ENCODE data around the gene MPST.

DNA sequence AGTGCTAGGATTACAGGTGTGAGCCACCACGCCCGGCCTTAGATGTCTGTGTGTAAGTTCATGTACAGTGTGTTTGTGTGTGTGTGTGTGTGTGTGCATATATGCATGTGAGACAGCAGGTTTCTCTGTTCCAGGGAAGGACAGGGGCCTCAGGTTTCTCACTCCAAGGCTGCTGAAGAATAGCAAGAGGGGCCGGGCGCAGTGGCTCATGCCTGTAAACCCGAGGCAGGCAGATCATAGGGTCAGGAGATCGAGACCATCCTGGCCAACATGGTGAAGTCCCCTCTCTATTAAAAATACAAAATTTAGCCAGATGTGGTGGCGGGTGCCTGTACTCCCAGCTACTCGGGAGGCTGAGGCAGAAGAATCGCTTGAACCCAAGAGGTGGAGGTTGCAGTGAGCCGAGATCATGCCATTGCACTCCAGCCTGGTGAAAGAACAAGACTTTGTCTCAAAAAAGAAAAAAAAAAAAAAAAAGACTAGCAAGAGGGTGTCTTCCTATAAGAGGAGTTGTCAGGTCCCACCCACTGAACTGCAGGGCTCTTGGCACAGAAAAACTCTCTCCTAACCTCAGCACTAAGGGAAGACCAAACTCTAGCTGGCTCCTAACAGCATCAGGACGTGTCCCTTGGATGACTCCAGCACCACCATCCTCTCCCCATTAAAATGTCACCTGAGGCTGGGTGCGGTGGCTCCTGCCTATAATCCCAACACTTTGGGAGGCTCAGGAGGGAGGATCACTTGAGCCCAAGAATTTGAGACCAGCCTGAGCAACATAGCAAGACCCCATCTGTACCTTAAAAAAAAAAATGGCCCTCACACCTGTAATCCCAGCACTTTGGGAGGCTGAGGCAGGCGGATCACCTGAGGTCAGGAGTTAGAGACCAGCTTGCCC is 40.3 kb upstream of the MPST start:
- TF ChIP-seq, protein P1, sequence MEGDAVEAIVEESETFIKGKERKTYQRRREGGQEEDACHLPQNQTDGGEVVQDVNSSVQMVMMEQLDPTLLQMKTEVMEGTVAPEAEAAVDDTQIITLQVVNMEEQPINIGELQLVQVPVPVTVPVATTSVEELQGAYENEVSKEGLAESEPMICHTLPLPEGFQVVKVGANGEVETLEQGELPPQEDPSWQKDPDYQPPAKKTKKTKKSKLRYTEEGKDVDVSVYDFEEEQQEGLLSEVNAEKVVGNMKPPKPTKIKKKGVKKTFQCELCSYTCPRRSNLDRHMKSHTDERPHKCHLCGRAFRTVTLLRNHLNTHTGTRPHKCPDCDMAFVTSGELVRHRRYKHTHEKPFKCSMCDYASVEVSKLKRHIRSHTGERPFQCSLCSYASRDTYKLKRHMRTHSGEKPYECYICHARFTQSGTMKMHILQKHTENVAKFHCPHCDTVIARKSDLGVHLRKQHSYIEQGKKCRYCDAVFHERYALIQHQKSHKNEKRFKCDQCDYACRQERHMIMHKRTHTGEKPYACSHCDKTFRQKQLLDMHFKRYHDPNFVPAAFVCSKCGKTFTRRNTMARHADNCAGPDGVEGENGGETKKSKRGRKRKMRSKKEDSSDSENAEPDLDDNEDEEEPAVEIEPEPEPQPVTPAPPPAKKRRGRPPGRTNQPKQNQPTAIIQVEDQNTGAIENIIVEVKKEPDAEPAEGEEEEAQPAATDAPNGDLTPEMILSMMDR (IDR thresholded peaks at IDR 0.05) = no peak
- no peak for TF ChIP-seq POLR2A (IDR thresholded peaks at IDR 0.05)
